Gastrocnemius medialis (tissue), 4 donors: ENCODE data around the gene CBX1. TPM values are rescaled to one million over a fixed set of nuclear protein-coding genes. Genes with fewer than 3 reads are reported as not detected.

Experiments used
- ATAC-seq, 2 donors: fragments of 150-250 bp; one replicate each; pipeline ENCODE4 v1.9.1; 2016
- DNase-seq, 2 donors: peaks; one replicate each; pipeline ENCODE4 v3.0.0-alpha.2; 2019
- H3K27ac ChIP-seq, 4 donors: fragments of 200-600 bp; sonication (generic); 1 replicate in 1 of 4; 2 replicates in 3 of 4; pipeline ENCODE4 v1.5.1; 2016 to 2018; ENCODE audit warnings: mild to moderate bottlenecking in 2 of 4, moderate library complexity in 1 of 4
- H3K27me3 ChIP-seq, 3 donors: fragments of 200-600 bp; sonication (generic) in 2 of 3; 1 replicate in 1 of 3; 2 replicates in 2 of 3; pipeline versions ENCODE4 v1.5.1 to v1.6.0; 2016 to 2019; ENCODE audit warnings: mild to moderate bottlenecking in 1 of 3, moderate library complexity in 1 of 3
- H3K36me3 ChIP-seq, 2 donors: fragments of 200-600 bp; sonication (generic) in 1 of 2; one replicate each; pipeline ENCODE4 v1.5.1; 2017 to 2018
- H3K4me1 ChIP-seq, 2 donors: fragments of 200-600 bp; sonication (generic) in 1 of 2; one replicate each; pipeline ENCODE4 v1.5.1; 2016 to 2017; ENCODE audit warnings: mild to moderate bottlenecking in 2 of 2
- H3K4me3 ChIP-seq, 4 donors: fragments of 200-600 bp; sonication (generic) in 3 of 4; 1 replicate in 1 of 4; 2 replicates in 3 of 4; pipeline ENCODE4 v1.5.1; 2016 to 2019; ENCODE audit warnings: mild to moderate bottlenecking in 2 of 4
- H3K9me3 ChIP-seq, 3 donors: fragments of 200-600 bp; sonication (generic) in 2 of 3; 1 replicate in 1 of 3; 2 replicates in 2 of 3; pipeline ENCODE4 v1.5.1; 2016 to 2019
- CTCF ChIP-seq, 5 experiments: fragments of 450-650 bp in 3 of 5; fragments of 200-600 bp in 2 of 5; sonication (generic) in 2 of 5; IDR thresholded peaks in 4 of 5; conservative IDR thresholded peaks in 1 of 5; 1 replicate in 4 of 5; 2 replicates in 1 of 5; pipeline ENCODE4 v1.5.1; 2016 to 2019; ENCODE audit warnings: antibody characterized with exemption in 5 of 5, mild to moderate bottlenecking in 3 of 5, moderate library complexity in 3 of 5
- POLR2A ChIP-seq, 2 donors: fragments of 450-650 bp; IDR thresholded peaks; one replicate each; pipeline ENCODE4 v1.6.1; 2017; ENCODE audit warnings: antibody characterized with exemption in 2 of 2, mild to moderate bottlenecking in 2 of 2, moderate library complexity in 2 of 2
- in situ Hi-C, 4 donors: fragments of 200-750 bp; cut with MboI; loops; one replicate each; pipeline versions ENCODE4 v1.15.0 to v1.8.0; 2017; ENCODE audit warnings: low sequenced_read_pairs in 4 of 4
- intact Hi-C: fragments of 100-400 bp; cut with DNase I; formaldehyde crosslinking; loops from one replicate; pipeline ENCODE4 v1.15.1; 2023; ENCODE audit warnings: low total_unique reads
- total RNA-seq, 4 donors: library from RNA; depleted of rRNA; stranded (reverse); fragments of >200 nt; gene quantifications; one replicate each; pipeline versions ENCODE4 v1.1.0 to v1.2.3, GENCODE V29; 2016

CBX1 gene
- total RNA-seq, 4 donors from 2014 or later: 26.0 to 34.1 (median 27.7) TPM

- H3K4me1 ChIP-seq: peaks cover 65 to 67% of the 10 kb centered on the region in 2 donors
- TF ChIP-seq CTCF (IDR thresholded peaks at IDR 0.05 in 4 of 5, conservative IDR thresholded peaks at IDR 0.05 in 1 of 5) (peak in 1 of 5 experiments; percentile 11), POLR2A (IDR thresholded peaks at IDR 0.05) (peak; percentile 59 to 76)
- H3K27ac ChIP-seq: peak overlapping the region; percentile 96 to 99 (median 97)
- no peaks in the 10 kb centered on the region for H3K27me3 ChIP-seq
- in situ Hi-C loops (no loop called here), intact Hi-C loops (no loop called here)
- peak; percentile 94 to 96 for DNase-seq
- peak; percentile 31 to 33 for ATAC-seq
- peak overlapping the region; percentile 73 to 93 (median 84) for H3K4me3 ChIP-seq
- peaks cover 0 to 43% of the 10 kb centered on the region in 2 donors for H3K36me3 ChIP-seq
- H3K9me3 ChIP-seq: no peaks in the 10 kb centered on the region
These were observed 49.4 kb downstream of the CBX1 start for GRCh38 chr17:48051706-48052486.

- Histone ChIP-seq H3K27ac (peak overlapping the region; percentile 96 to 99 (median 97)), H3K27me3 (no peaks in the 10 kb centered on the region), H3K9me3 (no peaks in the 10 kb centered on the region), H3K36me3 (peaks cover 0 to 37% of the 10 kb centered on the region in 2 donors), H3K4me3 (peak overlapping the region; percentile 73 to 93 (median 84)), H3K4me1 (peaks cover 67% of the 10 kb centered on the region in 2 donors)
- DNase-seq: peak in 1 of 2 donors; percentile 62
- intact Hi-C loops (no loop called here), in situ Hi-C loops (no loop called here)
- no peak for ATAC-seq
- no peak for TF ChIP-seq POLR2A (IDR thresholded peaks at IDR 0.05)
- no peak for TF ChIP-seq CTCF (IDR thresholded peaks at IDR 0.05 in 4 of 5, conservative IDR thresholded peaks at IDR 0.05 in 1 of 5)
These were observed 50.0 kb downstream of the CBX1 start for GRCh38 chr17:48051283-48051682.

GRCh38 chr17:48048384-48049126, 52.7 kb downstream of the CBX1 start:
- H3K4me3 ChIP-seq: peak overlapping the region; percentile 73 to 93 (median 84)
- H3K4me1 ChIP-seq: peaks cover 56 to 60% of the 10 kb centered on the region in 2 donors
- H3K27ac ChIP-seq: peak overlapping the region; percentile 96 to 99 (median 97)
- H3K36me3 ChIP-seq: peaks cover 0 to 19% of the 10 kb centered on the region in 2 donors
- in situ Hi-C loops: no loop called here
- H3K27me3 ChIP-seq: no peaks in the 10 kb centered on the region
- no peaks in the 10 kb centered on the region for H3K9me3 ChIP-seq
- TF ChIP-seq POLR2A (IDR thresholded peaks at IDR 0.05) (peak; percentile 94 to 96), CTCF (IDR thresholded peaks at IDR 0.05 in 4 of 5, conservative IDR thresholded peaks at IDR 0.05 in 1 of 5) (no peak)
- ATAC-seq (peak; percentile 14 to 17), DNase-seq (peak; percentile 96 to 98)
- intact Hi-C loops: no loop called here

GRCh38 chr17:48047741-48048383, 53.4 kb downstream of the CBX1 start, which contains the start of gene NFE2L1:
Gene NFE2L1 (plus strand): TSS chr17:48048359. CDS start chr17:48051119, 2,760 bp downstream.
- peak; percentile 100 for DNase-seq
- peaks cover 0 to 18% of the 10 kb centered on the region in 2 donors for H3K36me3 ChIP-seq
- H3K4me1 ChIP-seq: peaks cover 49 to 59% of the 10 kb centered on the region in 2 donors
- in situ Hi-C loops: no loop called here
- H3K4me3 ChIP-seq: peak within 1 kb of the TSS; percentile 73 to 93 (median 84)
- TF ChIP-seq POLR2A (IDR thresholded peaks at IDR 0.05) (peak; percentile 84 to 92), CTCF (IDR thresholded peaks at IDR 0.05 in 4 of 5, conservative IDR thresholded peaks at IDR 0.05 in 1 of 5) (no peak)
- H3K27me3 ChIP-seq: no peaks in the 10 kb centered on the region
- no peaks in the 10 kb centered on the region for H3K9me3 ChIP-seq
- intact Hi-C loops: no loop called here
- ATAC-seq: peak; percentile 55 to 56
- peak within 1 kb of the TSS; percentile 96 to 99 (median 97) for H3K27ac ChIP-seq
